IMR-90 (cell line): ENCODE measurements around the gene KLF1.

Source experiments
- CEBPB ChIP-seq: IDR thresholded peaks from 2 replicates; pipeline ENCODE4 v1.6.1; 2012; ENCODE audit warnings: low read depth, low read length, improper control_type of control experiment
- CHD1 ChIP-seq: IDR thresholded peaks from 2 replicates; pipeline ENCODE4 v1.6.1; 2012; ENCODE audit warnings: low read depth, low read length, improper control_type of control experiment
- FOS ChIP-seq: fragments of 150-350 bp; IDR thresholded peaks from 2 replicates; pipeline ENCODE4 v1.6.1; 2016; ENCODE audit warnings: low read depth, low read length
- MXI1 ChIP-seq: IDR thresholded peaks from 2 replicates; pipeline ENCODE4 v1.6.1; 2012; ENCODE audit warnings: low read depth, mild to moderate bottlenecking, low read length, moderate library complexity, borderline replicate concordance
- NFE2L2 ChIP-seq: fragments of 150-350 bp; IDR thresholded peaks from 2 replicates; pipeline ENCODE4 v1.6.1; 2016; ENCODE audit warnings: low read depth, mild to moderate bottlenecking, low read length
- POLR2A ChIP-seq: IDR thresholded peaks from 2 replicates; pipeline ENCODE4 v1.6.1; 2012; ENCODE audit warnings: mild to moderate bottlenecking, low read depth, low read length
- RCOR1 ChIP-seq: IDR thresholded peaks from 2 replicates; pipeline ENCODE4 v1.6.1; 2012; ENCODE audit warnings: mild to moderate bottlenecking, low read length, improper control_type of control experiment; ENCODE audit not compliant: insufficient replicate concordance
- RFX5 ChIP-seq: IDR thresholded peaks from 2 replicates; pipeline ENCODE4 v1.8.0; 2012; ENCODE audit warnings: low read depth, mild to moderate bottlenecking, low read length, moderate library complexity
- SMC3 ChIP-seq: fragments of 150-350 bp; IDR thresholded peaks from 2 replicates; pipeline ENCODE4 v1.6.1; 2016; ENCODE audit warnings: low read depth, mild to moderate bottlenecking, antibody characterized with exemption, low read length, moderate library complexity
- TF ChIP-seq, protein P1 (sequence below): conservative IDR thresholded peaks from 2 replicates; pipeline ENCODE4 v1.5.1; 2012; ENCODE audit warnings: mild to moderate bottlenecking, low read depth, low read length, improper control_type of control experiment
- TF ChIP-seq, protein P2 (sequence below): fragments of 150-350 bp; IDR thresholded peaks from 2 replicates; pipeline ENCODE4 v1.6.1; 2017; ENCODE audit warnings: mild to moderate bottlenecking, antibody characterized with exemption, low read length, low read depth
- TF ChIP-seq, protein P3 (sequence below): fragments of 150-350 bp; IDR thresholded peaks from 2 replicates; pipeline ENCODE4 v1.6.1; 2016; ENCODE audit warnings: low read depth, mild to moderate bottlenecking, low read length, moderate library complexity, borderline replicate concordance

DNA sequence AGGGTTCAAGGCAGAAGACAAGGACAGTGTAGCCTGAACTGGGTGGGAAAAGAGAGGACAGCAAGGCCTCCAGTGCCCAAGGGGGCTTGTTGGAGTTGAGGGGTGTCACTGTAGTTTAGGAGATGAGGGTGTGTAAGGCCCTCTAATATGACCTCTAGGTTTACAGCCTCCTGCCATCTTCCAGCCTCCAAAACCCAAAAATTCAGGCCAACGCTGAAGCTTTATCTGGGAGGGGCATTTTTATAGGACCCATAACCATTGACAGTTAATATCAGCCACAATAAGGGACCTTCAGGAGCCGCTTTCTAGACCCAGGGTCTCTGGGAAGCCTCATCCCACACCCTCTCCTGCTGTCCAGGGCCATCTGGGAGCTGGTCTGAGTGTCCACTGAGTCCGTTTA is 2.8 kb downstream of the KLF1 start:
- TF ChIP-seq, protein P1, sequence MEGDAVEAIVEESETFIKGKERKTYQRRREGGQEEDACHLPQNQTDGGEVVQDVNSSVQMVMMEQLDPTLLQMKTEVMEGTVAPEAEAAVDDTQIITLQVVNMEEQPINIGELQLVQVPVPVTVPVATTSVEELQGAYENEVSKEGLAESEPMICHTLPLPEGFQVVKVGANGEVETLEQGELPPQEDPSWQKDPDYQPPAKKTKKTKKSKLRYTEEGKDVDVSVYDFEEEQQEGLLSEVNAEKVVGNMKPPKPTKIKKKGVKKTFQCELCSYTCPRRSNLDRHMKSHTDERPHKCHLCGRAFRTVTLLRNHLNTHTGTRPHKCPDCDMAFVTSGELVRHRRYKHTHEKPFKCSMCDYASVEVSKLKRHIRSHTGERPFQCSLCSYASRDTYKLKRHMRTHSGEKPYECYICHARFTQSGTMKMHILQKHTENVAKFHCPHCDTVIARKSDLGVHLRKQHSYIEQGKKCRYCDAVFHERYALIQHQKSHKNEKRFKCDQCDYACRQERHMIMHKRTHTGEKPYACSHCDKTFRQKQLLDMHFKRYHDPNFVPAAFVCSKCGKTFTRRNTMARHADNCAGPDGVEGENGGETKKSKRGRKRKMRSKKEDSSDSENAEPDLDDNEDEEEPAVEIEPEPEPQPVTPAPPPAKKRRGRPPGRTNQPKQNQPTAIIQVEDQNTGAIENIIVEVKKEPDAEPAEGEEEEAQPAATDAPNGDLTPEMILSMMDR = no peak
- TF ChIP-seq RCOR1 = no peak
- TF ChIP-seq CEBPB = no peak
- TF ChIP-seq NFE2L2 = no peak
- TF ChIP-seq POLR2A = no peak
- no peak for TF ChIP-seq MXI1
- TF ChIP-seq RFX5 = no peak
- TF ChIP-seq, protein P2, sequence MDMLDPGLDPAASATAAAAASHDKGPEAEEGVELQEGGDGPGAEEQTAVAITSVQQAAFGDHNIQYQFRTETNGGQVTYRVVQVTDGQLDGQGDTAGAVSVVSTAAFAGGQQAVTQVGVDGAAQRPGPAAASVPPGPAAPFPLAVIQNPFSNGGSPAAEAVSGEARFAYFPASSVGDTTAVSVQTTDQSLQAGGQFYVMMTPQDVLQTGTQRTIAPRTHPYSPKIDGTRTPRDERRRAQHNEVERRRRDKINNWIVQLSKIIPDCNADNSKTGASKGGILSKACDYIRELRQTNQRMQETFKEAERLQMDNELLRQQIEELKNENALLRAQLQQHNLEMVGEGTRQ = no peak
- TF ChIP-seq FOS = no peak
- TF ChIP-seq CHD1 = no peak
- TF ChIP-seq, protein P3, sequence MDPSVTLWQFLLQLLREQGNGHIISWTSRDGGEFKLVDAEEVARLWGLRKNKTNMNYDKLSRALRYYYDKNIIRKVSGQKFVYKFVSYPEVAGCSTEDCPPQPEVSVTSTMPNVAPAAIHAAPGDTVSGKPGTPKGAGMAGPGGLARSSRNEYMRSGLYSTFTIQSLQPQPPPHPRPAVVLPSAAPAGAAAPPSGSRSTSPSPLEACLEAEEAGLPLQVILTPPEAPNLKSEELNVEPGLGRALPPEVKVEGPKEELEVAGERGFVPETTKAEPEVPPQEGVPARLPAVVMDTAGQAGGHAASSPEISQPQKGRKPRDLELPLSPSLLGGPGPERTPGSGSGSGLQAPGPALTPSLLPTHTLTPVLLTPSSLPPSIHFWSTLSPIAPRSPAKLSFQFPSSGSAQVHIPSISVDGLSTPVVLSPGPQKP = no peak
- TF ChIP-seq SMC3 = no peak
